Panc1 (cell line): Measurements from ENCODE around the gene TP53I11.

Experiments used
- CTCF ChIP-seq: fragments of 450-650 bp; IDR thresholded peaks from 2 replicates; pipeline ENCODE4 v1.5.1; 2017; ENCODE audit warnings: mild to moderate bottlenecking
- POLR2AphosphoS5 ChIP-seq: IDR thresholded peaks from 2 replicates; pipeline ENCODE4 v1.6.1; 2012; ENCODE audit warnings: mild to moderate bottlenecking, low read depth, low read length, moderate library complexity
- REST ChIP-seq, 2 experiments: IDR thresholded peaks; 2 replicates each; pipeline ENCODE4 v1.6.1; 2011 to 2012; ENCODE audit warnings: low read depth in 2 of 2, control low read depth in 1 of 2, low read length in 1 of 2, mild to moderate bottlenecking in 1 of 2, moderate library complexity in 1 of 2; ENCODE audit not compliant: insufficient read depth in 1 of 2
- SIN3A ChIP-seq: IDR thresholded peaks from 2 replicates; pipeline ENCODE4 v1.6.1; 2012; ENCODE audit warnings: low read depth, mild to moderate bottlenecking, low read length, moderate library complexity, borderline replicate concordance; ENCODE audit not compliant: insufficient read depth
- TCF7L2 ChIP-seq: IDR thresholded peaks from 2 replicates; pipeline ENCODE4 v1.6.1; 2011; ENCODE audit warnings: mild to moderate bottlenecking, low read depth, low read length, inconsistent platforms

GRCh38 chr11:44885065-44885810 lies 65.4 kb downstream of the TP53I11 start:
- TF ChIP-seq CTCF (no peak), TCF7L2 (no peak), POLR2AphosphoS5 (no peak), REST (IDR thresholded peaks at IDR 0.05; ENCODE audit: insufficient read depth in 1 of 2, low read depth in 2 of 2, low read length in 1 of 2) (no peak), SIN3A (no peak)
